ENCODE data around the gene TAS2R16. TPM values are rescaled to one million over a fixed set of nuclear protein-coding genes. Genes with fewer than 3 reads are reported as not detected.

The TAS2R16 gene, protein sequence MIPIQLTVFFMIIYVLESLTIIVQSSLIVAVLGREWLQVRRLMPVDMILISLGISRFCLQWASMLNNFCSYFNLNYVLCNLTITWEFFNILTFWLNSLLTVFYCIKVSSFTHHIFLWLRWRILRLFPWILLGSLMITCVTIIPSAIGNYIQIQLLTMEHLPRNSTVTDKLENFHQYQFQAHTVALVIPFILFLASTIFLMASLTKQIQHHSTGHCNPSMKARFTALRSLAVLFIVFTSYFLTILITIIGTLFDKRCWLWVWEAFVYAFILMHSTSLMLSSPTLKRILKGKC
- not detected in 2 replicates for total RNA-seq

DNA sequence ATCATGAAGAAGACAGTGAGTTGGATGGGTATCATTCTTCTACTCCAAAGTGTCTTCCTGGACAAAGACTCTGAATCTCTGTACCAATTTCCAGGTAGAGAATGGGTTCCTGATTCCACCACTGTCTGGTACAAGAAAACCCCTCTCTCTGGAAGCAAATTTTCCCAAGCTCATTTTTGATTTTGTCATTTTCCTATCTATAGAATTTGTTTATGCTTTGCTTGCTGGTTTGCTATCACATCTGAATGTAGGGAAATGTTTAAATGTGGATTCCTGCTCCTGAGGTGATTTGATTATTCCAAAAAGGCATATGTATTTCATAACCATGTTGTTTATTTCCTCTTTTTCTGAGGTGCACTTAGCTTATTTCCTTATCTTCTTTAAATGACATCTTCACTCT lies at the start of gene TAS2R16:
Gene TAS2R16 (minus strand): TSS at position 101 of the 400 bp plus-strand sequence. CDS start 66 bp downstream, at position 35.

Other genes starting within 250 kb of the TAS2R16 start
- 4.3 and 5.7 TPM in 2 replicates for gene CADPS2, start 109.2 kb downstream of the TAS2R16 start, total RNA-seq
- not detected in 2 replicates for gene SLC13A1, start 204.3 kb upstream of the TAS2R16 start, total RNA-seq

All from bronchus fibroblast of lung (primary cell).